Activated naive CD8-positive, alpha-beta T cell treated with anti-CD3 and anti-CD28 coated beads for 36 hours (primary cell): Measurements from ENCODE around the gene IL25. TPM values are rescaled to one million over a fixed set of nuclear protein-coding genes. Genes with fewer than 3 reads are reported as not detected.
A peak's percentile ranks its signal among the peaks of the same experiment; 100 is the strongest.
"Not testable (repeated sequence)": the region's sequence is repeated elsewhere in the genome, so short reads cannot be mapped to it uniquely, and the experiment has no call there.

ENCODE experiments used
- DNase-seq: peaks from one replicate; pipeline ENCODE4 v3.0.0; 2021
- H3K27ac Mint-ChIP-seq: one replicate; pipeline ENCODE4 v1.8.0; 2022; ENCODE audit warnings: mild to moderate bottlenecking, moderate library complexity, mixed read lengths
- H3K27me3 Mint-ChIP-seq: one replicate; pipeline ENCODE4 v1.8.0; 2022; ENCODE audit warnings: mild to moderate bottlenecking, mixed read lengths
- H3K36me3 Mint-ChIP-seq: one replicate; pipeline ENCODE4 v1.8.0; 2021; ENCODE audit warnings: mild to moderate bottlenecking, mixed read lengths
- H3K4me1 Mint-ChIP-seq: one replicate; pipeline ENCODE4 v1.8.0; 2021; ENCODE audit warnings: mixed read lengths
- H3K4me3 Mint-ChIP-seq: one replicate; pipeline ENCODE4 v1.8.0; 2022; ENCODE audit warnings: mild to moderate bottlenecking, moderate library complexity, mixed read lengths
- H3K9me3 Mint-ChIP-seq: one replicate; pipeline ENCODE4 v1.8.0; 2022; ENCODE audit warnings: mixed read lengths
- total RNA-seq, 2 experiments: library from RNA; stranded (reverse); gene quantifications; one replicate each; pipeline ENCODE4 v1.2.3, GENCODE V29; 2021

IL25 gene
- total RNA-seq: not detected

- H3K4me3 Mint-ChIP-seq: no peak within 1 kb of the TSS
- H3K27ac Mint-ChIP-seq: no peak within 1 kb of the TSS
- H3K9me3 Mint-ChIP-seq: no peaks in the 10 kb centered on the region
- DNase-seq: no peak
- H3K36me3 Mint-ChIP-seq: no peaks in the 10 kb centered on the region
- peaks cover 7% of the 10 kb centered on the region for H3K27me3 Mint-ChIP-seq
- H3K4me1 Mint-ChIP-seq: peaks cover 2% of the 10 kb centered on the region
Observed at GRCh38 chr14:23372509-23372908, at the start of gene IL25. Gene IL25, plus strand, starts transcription at chr14:23372809.

- Mint-ChIP-seq H3K4me3 (peak overlapping the region; percentile 18), H3K4me1 (peaks cover 23% of the 10 kb centered on the region), H3K27ac (peak overlapping the region; percentile 29), H3K9me3 (peaks cover 1% of the 10 kb centered on the region), H3K27me3 (no peaks in the 10 kb centered on the region), H3K36me3 (peaks cover 23% of the 10 kb centered on the region)
- no peak for DNase-seq
Observed at GRCh38 chr14:23323838-23324454, 48.7 kb upstream of the IL25 start.

- DNase-seq: no peak
- peaks cover 23% of the 10 kb centered on the region for H3K36me3 Mint-ChIP-seq
- H3K27me3 Mint-ChIP-seq: no peaks in the 10 kb centered on the region
- no peak overlapping the region for H3K27ac Mint-ChIP-seq
- H3K4me1 Mint-ChIP-seq: peaks cover 23% of the 10 kb centered on the region
- peak overlapping the region; percentile 18 for H3K4me3 Mint-ChIP-seq
- H3K9me3 Mint-ChIP-seq: peaks cover 1% of the 10 kb centered on the region
Observed at GRCh38 chr14:23324455-23324846, 48.2 kb upstream of the IL25 start.

GRCh38 chr14:23324993-23325392, 47.6 kb upstream of the IL25 start:
- H3K4me3 Mint-ChIP-seq: no peak overlapping the region

GRCh38 chr14:23325746-23326145, 46.9 kb upstream of the IL25 start:
- not testable (repeated sequence) for H3K27me3 Mint-ChIP-seq, DNase-seq, H3K9me3 Mint-ChIP-seq, H3K4me3 Mint-ChIP-seq
- Mint-ChIP-seq H3K4me1 (peaks cover 17% of the 10 kb centered on the region), H3K27ac (peak overlapping the region; percentile 42), H3K36me3 (peaks cover 23% of the 10 kb centered on the region)

More at GRCh38 chr14:23324993-23325392, 47.6 kb upstream of the IL25 start:
- Mint-ChIP-seq H3K36me3 (peaks cover 23% of the 10 kb centered on the region), H3K4me1 (peaks cover 19% of the 10 kb centered on the region), H3K27ac (no peak overlapping the region), H3K27me3 (no peaks in the 10 kb centered on the region), H3K9me3 (no peaks in the 10 kb centered on the region)
- DNase-seq: no peak

- Mint-ChIP-seq H3K27me3 (no peaks in the 10 kb centered on the region), H3K4me1 (peaks cover 17% of the 10 kb centered on the region), H3K4me3 (no peak overlapping the region), H3K9me3 (no peaks in the 10 kb centered on the region), H3K36me3 (peaks cover 23% of the 10 kb centered on the region), H3K27ac (no peak overlapping the region)
- DNase-seq: no peak
Observed at GRCh38 chr14:23326491-23327332, 45.9 kb upstream of the IL25 start.

GRCh38 chr14:23327947-23328744, 44.5 kb upstream of the IL25 start:
- no peaks in the 10 kb centered on the region for H3K27me3 Mint-ChIP-seq
- H3K36me3 Mint-ChIP-seq: peaks cover 9% of the 10 kb centered on the region
- no peak overlapping the region for H3K4me3 Mint-ChIP-seq
- H3K9me3 Mint-ChIP-seq: no peaks in the 10 kb centered on the region
- no peak overlapping the region for H3K27ac Mint-ChIP-seq
- peak; percentile 55 for DNase-seq
- H3K4me1 Mint-ChIP-seq: peaks cover 10% of the 10 kb centered on the region

- Mint-ChIP-seq H3K27ac (no peak overlapping the region), H3K4me3 (no peak overlapping the region), H3K36me3 (no peaks in the 10 kb centered on the region), H3K27me3 (peaks cover 30% of the 10 kb centered on the region), H3K4me1 (no peaks in the 10 kb centered on the region), H3K9me3 (peaks cover 2% of the 10 kb centered on the region)
- DNase-seq: no peak
Observed at GRCh38 chr14:23335623-23336022, 37.0 kb upstream of the IL25 start.

GRCh38 chr14:23339506-23340268, 32.9 kb upstream of the IL25 start:
- Mint-ChIP-seq H3K27ac (no peak overlapping the region), H3K4me3 (no peak overlapping the region), H3K27me3 (peaks cover 28% of the 10 kb centered on the region), H3K36me3 (no peaks in the 10 kb centered on the region), H3K4me1 (no peaks in the 10 kb centered on the region), H3K9me3 (peaks cover 2% of the 10 kb centered on the region)
- no peak for DNase-seq

- H3K36me3 Mint-ChIP-seq: no peaks in the 10 kb centered on the region
- H3K27me3 Mint-ChIP-seq: no peaks in the 10 kb centered on the region
- no peaks in the 10 kb centered on the region for H3K9me3 Mint-ChIP-seq
- H3K4me3 Mint-ChIP-seq: no peak overlapping the region
- H3K27ac Mint-ChIP-seq: no peak overlapping the region
- DNase-seq: no peak
- no peaks in the 10 kb centered on the region for H3K4me1 Mint-ChIP-seq
Observed at GRCh38 chr14:23344481-23344880, 28.1 kb upstream of the IL25 start.

GRCh38 chr14:23345987-23346692, 26.5 kb upstream of the IL25 start:
- Mint-ChIP-seq H3K4me3 (no peak overlapping the region), H3K36me3 (peaks cover 2% of the 10 kb centered on the region), H3K4me1 (peaks cover 1% of the 10 kb centered on the region), H3K27me3 (peaks cover 3% of the 10 kb centered on the region), H3K27ac (no peak overlapping the region), H3K9me3 (no peaks in the 10 kb centered on the region)
- no peak for DNase-seq

- Mint-ChIP-seq H3K27me3 (peaks cover 5% of the 10 kb centered on the region), H3K4me1 (peaks cover 4% of the 10 kb centered on the region), H3K27ac (no peak overlapping the region), H3K4me3 (no peak overlapping the region), H3K36me3 (peaks cover 2% of the 10 kb centered on the region), H3K9me3 (no peaks in the 10 kb centered on the region)
- no peak for DNase-seq
Observed at GRCh38 chr14:23346693-23347405, 25.8 kb upstream of the IL25 start.

GRCh38 chr14:23347406-23348296, 25.0 kb upstream of the IL25 start:
- no peak overlapping the region for H3K4me3 Mint-ChIP-seq
- H3K27ac Mint-ChIP-seq: no peak overlapping the region
- H3K4me1 Mint-ChIP-seq: peaks cover 4% of the 10 kb centered on the region
- peaks cover 7% of the 10 kb centered on the region for H3K27me3 Mint-ChIP-seq
- no peaks in the 10 kb centered on the region for H3K9me3 Mint-ChIP-seq
- DNase-seq: no peak
- peaks cover 2% of the 10 kb centered on the region for H3K36me3 Mint-ChIP-seq
